PC-9 (cell line): ENCODE measurements around the gene RAB3C. TPM values are rescaled to one million over a fixed set of nuclear protein-coding genes. Genes with fewer than 3 reads are reported as not detected.
"Not testable (repeated sequence)": the region's sequence is repeated elsewhere in the genome, so short reads cannot be mapped to it uniquely, and the experiment has no call there.

Source experiments
- BruUV-seq: library from RNA; stranded (reverse); fragments of 400-500 nt; replicated peaks from 2 replicates; lab custom pipeline; 2021; lab: Mats Ljungman, UMichigan
- CTCF ChIA-PET: fragments of 300-600 bp; sonication (Branson Sonifier 250); formaldehyde crosslinking; loops from one replicate; lab custom pipeline; 2022; ENCODE audit warnings: antibody characterized with exemption; lab: Charles Lee
- POLR2A ChIA-PET: fragments of 300-600 bp; sonication (Branson Sonifier 250); formaldehyde crosslinking; loops from one replicate; lab custom pipeline; 2022; ENCODE audit warnings: antibody characterized with exemption; ENCODE audit not compliant: unreplicated experiment; lab: Charles Lee
- DNase-seq, 2 experiments: peaks; one replicate each; pipeline versions ENCODE4 v3.0.0 to v3.0.0-alpha.2; 2015 to 2022; ENCODE audit warnings: mixed read lengths in 1 of 2
- H2AFZ ChIP-seq: fragments of 200-600 bp; sonication (generic); 2 replicates; pipeline ENCODE4 v1.8.1; 2017; ENCODE audit warnings: antibody characterized with exemption
- H3F3A ChIP-seq: fragments of 200-600 bp; sonication (generic); 2 replicates; pipeline ENCODE4 v1.8.1; 2017; ENCODE audit warnings: antibody characterized with exemption, mild to moderate bottlenecking, low read depth; ENCODE audit not compliant: insufficient read depth
- H3K27ac ChIP-seq: fragments of 200-600 bp; sonication (generic); 2 replicates; pipeline ENCODE4 v1.6.1; 2016; ENCODE audit warnings: mixed run types
- H3K27me3 ChIP-seq: fragments of 200-600 bp; sonication (generic); 2 replicates; pipeline ENCODE4 v1.6.1; 2016; ENCODE audit warnings: low read depth, mixed run types; ENCODE audit not compliant: insufficient read depth
- H3K36me3 ChIP-seq: fragments of 200-600 bp; sonication (generic); 2 replicates; pipeline ENCODE4 v1.6.1; 2016; ENCODE audit warnings: low read depth, mixed run types
- H3K4me1 ChIP-seq: fragments of 200-600 bp; sonication (generic); replicated peaks from 2 replicates; pipeline ENCODE4 v1.6.1; 2016; ENCODE audit warnings: mixed run types; ENCODE audit not compliant: insufficient read depth
- H3K4me2 ChIP-seq: fragments of 200-600 bp; sonication (generic); 2 replicates; pipeline ENCODE4 v1.6.1; 2017; ENCODE audit warnings: mixed run types
- H3K4me3 ChIP-seq: fragments of 200-600 bp; sonication (generic); 2 replicates; pipeline ENCODE4 v1.6.1; 2016; ENCODE audit warnings: mixed run types
- H3K79me2 ChIP-seq: fragments of 200-600 bp; sonication (generic); 2 replicates; pipeline ENCODE4 v1.6.1; 2017; ENCODE audit warnings: low read depth, mixed run types
- H3K9me2 ChIP-seq: fragments of 200-600 bp; sonication (generic); 2 replicates; pipeline ENCODE4 v1.8.1; 2017; ENCODE audit warnings: mild to moderate bottlenecking; ENCODE audit not compliant: insufficient read depth
- H3K9me3 ChIP-seq: fragments of 200-600 bp; sonication (generic); 2 replicates; pipeline ENCODE4 v1.8.1; 2016; ENCODE audit warnings: low read depth; ENCODE audit not compliant: insufficient read depth
- H4K20me1 ChIP-seq: fragments of 200-600 bp; sonication (generic); 2 replicates; pipeline ENCODE4 v1.8.1; 2017; ENCODE audit not compliant: insufficient read depth
- CTCF ChIP-seq: fragments of 200-600 bp; sonication (generic); conservative IDR thresholded peaks from 2 replicates; pipeline ENCODE4 v1.6.1; 2017; ENCODE audit warnings: mixed run types, antibody characterized with exemption, mild to moderate bottlenecking, moderate library complexity
- EZH2 ChIP-seq: fragments of 200-600 bp; sonication (generic); IDR thresholded peaks from 2 replicates; pipeline ENCODE4 v1.8.0; 2017; ENCODE audit warnings: antibody characterized with exemption, low read depth
- intact Hi-C: fragments of 100-400 bp; cut with micrococcal nuclease; formaldehyde crosslinking; loops from one replicate; pipeline ENCODE4 v1.10.0; 2022; ENCODE audit not compliant: unreplicated experiment
- total RNA-seq: library from RNA; stranded (reverse); gene quantifications from 2 replicates; pipeline ENCODE4 v1.2.3, GENCODE V29; 2021

The RAB3C gene
- total RNA-seq, 1 experiment from 2014 or later: not detected

- Histone ChIP-seq H3K4me2 (no peak overlapping the region; the same call in 1 of the 2 replicates), H3K36me3 (no peaks in the 10 kb centered on the region), H3K4me3 (no peak overlapping the region), H2AFZ (no peak overlapping the region), H3K9me2 (no peaks in the 10 kb centered on the region), H3K27me3 (no peaks in the 10 kb centered on the region), H3K27ac (no peak overlapping the region), H3F3A (no peaks in the 10 kb centered on the region), H4K20me1 (no peaks in the 10 kb centered on the region), H3K9me3 (peaks cover 8% of the 10 kb centered on the region; the same call in 1 of the 2 replicates), H3K4me1 (no peaks in the 10 kb centered on the region; the same call in 1 of the 2 replicates), H3K79me2 (no peaks in the 10 kb centered on the region)
- intact Hi-C loops: no loop called here
- no peak for DNase-seq
- CTCF ChIA-PET: no interaction called here
- BruUV-seq: no TSS peak
- TF ChIP-seq CTCF: no peak
- TF ChIP-seq EZH2: no peak
- POLR2A ChIA-PET: no interaction called here
These were observed 37.0 kb upstream of the RAB3C start for GRCh38 chr5:58545912-58546311.

- Histone ChIP-seq H3K4me2 (no peak overlapping the region), H3K79me2 (no peaks in the 10 kb centered on the region), H4K20me1 (no peaks in the 10 kb centered on the region), H3K36me3 (no peaks in the 10 kb centered on the region), H3K9me2 (no peaks in the 10 kb centered on the region), H3K4me3 (no peak overlapping the region), H2AFZ (no peak overlapping the region), H3K4me1 (no peaks in the 10 kb centered on the region; the same call in 1 of the 2 replicates), H3F3A (no peaks in the 10 kb centered on the region), H3K27me3 (no peaks in the 10 kb centered on the region), H3K9me3 (peaks cover 8% of the 10 kb centered on the region; the same call in 1 of the 2 replicates), H3K27ac (no peak overlapping the region)
- TF ChIP-seq CTCF: no peak
- TF ChIP-seq EZH2: no peak
- DNase-seq: no peak
- POLR2A ChIA-PET: no interaction called here
- intact Hi-C loops: no loop called here
- no TSS peak for BruUV-seq
- CTCF ChIA-PET: no interaction called here
These were observed 34.8 kb upstream of the RAB3C start for GRCh38 chr5:58548068-58548467.

GRCh38 chr5:58551492-58551891, 31.4 kb upstream of the RAB3C start:
- no peaks in the 10 kb centered on the region for H3K36me3 ChIP-seq
- ChIA-PET POLR2A (no interaction called here), CTCF (no interaction called here)
- no peaks in the 10 kb centered on the region for H3K79me2 ChIP-seq
- no peaks in the 10 kb centered on the region for H3K9me2 ChIP-seq
- intact Hi-C loops: no loop called here
- BruUV-seq: no TSS peak
- TF ChIP-seq EZH2: no peak
- no peak for TF ChIP-seq CTCF
- no peaks in the 10 kb centered on the region for H3K9me3 ChIP-seq
- H3K4me2 ChIP-seq: no peak overlapping the region
- H2AFZ ChIP-seq: no peak overlapping the region
- no peaks in the 10 kb centered on the region for H4K20me1 ChIP-seq
- DNase-seq: no peak
- H3K4me3 ChIP-seq: no peak overlapping the region
- no peak overlapping the region for H3K27ac ChIP-seq
- H3F3A ChIP-seq: no peaks in the 10 kb centered on the region
- H3K27me3 ChIP-seq: no peaks in the 10 kb centered on the region
- no peaks in the 10 kb centered on the region for H3K4me1 ChIP-seq

GRCh38 chr5:58557665-58558338, 25.1 kb upstream of the RAB3C start:
- not testable (repeated sequence) for H3K27ac ChIP-seq, H3K4me2 ChIP-seq, BruUV-seq

GRCh38 chr5:58563016-58563700, 19.7 kb upstream of the RAB3C start:
- CTCF ChIA-PET, H3K4me1 ChIP-seq: not testable (repeated sequence)

More at GRCh38 chr5:58557665-58558338, 25.1 kb upstream of the RAB3C start:
- H2AFZ ChIP-seq, intact Hi-C loops, H3K4me1 ChIP-seq, DNase-seq, H3K27me3 ChIP-seq, CTCF ChIA-PET, H3K79me2 ChIP-seq, H3F3A ChIP-seq, POLR2A ChIA-PET, H3K9me3 ChIP-seq, H4K20me1 ChIP-seq, H3K4me3 ChIP-seq, H3K9me2 ChIP-seq, H3K36me3 ChIP-seq: not testable (repeated sequence)

More at GRCh38 chr5:58563016-58563700, 19.7 kb upstream of the RAB3C start:
- H3K36me3 ChIP-seq, H3K79me2 ChIP-seq, DNase-seq, BruUV-seq, H3K27me3 ChIP-seq, H2AFZ ChIP-seq, H3F3A ChIP-seq, POLR2A ChIA-PET, H3K27ac ChIP-seq, intact Hi-C loops, H3K4me3 ChIP-seq, H3K9me3 ChIP-seq, H3K9me2 ChIP-seq, H4K20me1 ChIP-seq, H3K4me2 ChIP-seq: not testable (repeated sequence)
